WTC11 (cell line): Measurements from ENCODE around the gene KAZN. TPM values are rescaled to one million over a fixed set of nuclear protein-coding genes. Genes with fewer than 3 reads are reported as not detected.

Source experiments
- ATAC-seq: fragments of 200-7000 bp; cut with Tn5 transposase; 2 replicates; pipeline ENCODE4 v1.10.0; 2021; ENCODE audit warnings: mild to moderate bottlenecking, moderate library complexity
- CTCF ChIA-PET: fragments of 300-600 bp; sonication (Branson Sonifier 250); formaldehyde crosslinking; loops from one replicate; lab custom pipeline; 2021; ENCODE audit warnings: antibody characterized with exemption; lab: Charles Lee
- POLR2A ChIA-PET: fragments of 350-600 bp; sonication (Branson Sonifier 250); formaldehyde crosslinking; loops from one replicate; lab custom pipeline; 2021; ENCODE audit warnings: antibody characterized with exemption; lab: Charles Lee
- DNase-seq: peaks from one replicate; pipeline ENCODE4 v3.0.0; 2021; ENCODE audit warnings: low spot score
- H3K27ac Mint-ChIP-seq: 2 replicates; pipeline ENCODE4 v1.8.0; 2021; ENCODE audit warnings: mixed read lengths
- H3K27me3 Mint-ChIP-seq: 2 replicates; pipeline ENCODE4 v1.8.0; 2021; ENCODE audit warnings: low read depth, mild to moderate bottlenecking, moderate library complexity, mixed read lengths
- H3K36me3 Mint-ChIP-seq: 2 replicates; pipeline ENCODE4 v1.8.0; 2021; ENCODE audit warnings: mixed read lengths
- H3K4me1 Mint-ChIP-seq: 2 replicates; pipeline ENCODE4 v1.8.0; 2022; ENCODE audit warnings: mixed read lengths
- H3K4me3 Mint-ChIP-seq: 2 replicates; pipeline ENCODE4 v1.8.0; 2021; ENCODE audit warnings: mild to moderate bottlenecking, moderate library complexity, mixed read lengths
- H3K9me3 Mint-ChIP-seq: 2 replicates; pipeline ENCODE4 v1.8.0; 2021; ENCODE audit warnings: mixed read lengths
- ATF1 ChIP-seq: sonication (generic); formaldehyde crosslinking; IDR thresholded peaks from 2 replicates; pipeline ENCODE4 v1.8.1; 2023; ENCODE audit warnings: mild to moderate bottlenecking, moderate library complexity, missing genetic modification reagents
- FOXJ3 ChIP-seq: sonication (generic); formaldehyde crosslinking; IDR thresholded peaks from 2 replicates; pipeline ENCODE4 v1.9.0; 2021; ENCODE audit warnings: missing genetic modification reagents, mild to moderate bottlenecking, borderline replicate concordance
- FOXK1 ChIP-seq: sonication (generic); formaldehyde crosslinking; IDR thresholded peaks from 2 replicates; pipeline ENCODE4 v1.8.0; 2022; ENCODE audit warnings: mild to moderate bottlenecking, moderate library complexity, missing genetic modification reagents
- GTF2I ChIP-seq: fragments of 250-450 bp; sonication (Bioruptor Pico); conservative IDR thresholded peaks from 2 replicates; pipeline ENCODE4 v1.4.0; 2021; ENCODE audit warnings: mild to moderate bottlenecking
- JAZF1 ChIP-seq: fragments of 250-450 bp; sonication (Bioruptor Pico); IDR thresholded peaks from 2 replicates; pipeline ENCODE4 v1.9.0; 2021; ENCODE audit warnings: moderate library complexity, mild to moderate bottlenecking, inconsistent platforms
- NR3C1 ChIP-seq: sonication (generic); formaldehyde crosslinking; conservative IDR thresholded peaks from 2 replicates; pipeline ENCODE4 v1.8.1; 2023; ENCODE audit warnings: low read depth, mild to moderate bottlenecking, missing genetic modification reagents
- PRRX2 ChIP-seq: fragments of 250-450 bp; sonication (Bioruptor Pico); IDR thresholded peaks from 2 replicates; pipeline ENCODE4 v1.8.0; 2021; ENCODE audit warnings: mild to moderate bottlenecking
- ZNF138 ChIP-seq: sonication (generic); formaldehyde crosslinking; conservative IDR thresholded peaks from 2 replicates; pipeline ENCODE4 v1.8.1; 2022; ENCODE audit warnings: mild to moderate bottlenecking, moderate library complexity, missing genetic modification reagents
- ZNF232 ChIP-seq: sonication (generic); formaldehyde crosslinking; IDR thresholded peaks from 2 replicates; pipeline ENCODE4 v1.8.0; 2022; ENCODE audit warnings: mild to moderate bottlenecking, missing genetic modification reagents
- ZNF263 ChIP-seq: sonication (generic); formaldehyde crosslinking; IDR thresholded peaks from 2 replicates; pipeline ENCODE4 v1.8.1; 2022; ENCODE audit warnings: low read depth, mild to moderate bottlenecking, moderate library complexity, missing genetic modification reagents
- total RNA-seq: library from RNA; stranded (reverse); gene quantifications from 3 replicates; pipeline ENCODE4 v1.2.3, GENCODE V29; 2021
- TF ChIP-seq, protein P1 (sequence below): sonication (generic); formaldehyde crosslinking; IDR thresholded peaks from 2 replicates; pipeline ENCODE4 v1.8.0; 2022; ENCODE audit warnings: mild to moderate bottlenecking, missing genetic modification reagents
- TF ChIP-seq, protein P2 (sequence below): fragments of 200-600 bp; IDR thresholded peaks from 2 replicates; pipeline ENCODE4 v1.8.0; 2022; ENCODE audit warnings: antibody characterized with exemption
- TF ChIP-seq, protein P3 (sequence below): sonication (generic); formaldehyde crosslinking; IDR thresholded peaks from 2 replicates; pipeline ENCODE4 v1.8.0; 2022; ENCODE audit warnings: mild to moderate bottlenecking, missing genetic modification reagents
- TF ChIP-seq, protein P4 (sequence below): sonication (generic); formaldehyde crosslinking; IDR thresholded peaks from 2 replicates; pipeline ENCODE4 v1.8.0; 2022; ENCODE audit warnings: mild to moderate bottlenecking, missing genetic modification reagents
- TF ChIP-seq, protein P5 (sequence below): sonication (generic); formaldehyde crosslinking; conservative IDR thresholded peaks from 2 replicates; pipeline ENCODE4 v1.8.1; 2022; ENCODE audit warnings: mild to moderate bottlenecking, missing genetic modification reagents
- TF ChIP-seq, protein P6 (sequence below): sonication (generic); formaldehyde crosslinking; IDR thresholded peaks from 2 replicates; pipeline ENCODE4 v1.8.1; 2023; ENCODE audit warnings: mild to moderate bottlenecking, missing genetic modification reagents
- TF ChIP-seq, protein P7 (sequence below): sonication (generic); formaldehyde crosslinking; IDR thresholded peaks from 2 replicates; pipeline ENCODE4 v1.8.1; 2022; ENCODE audit warnings: mild to moderate bottlenecking, missing genetic modification reagents, moderate library complexity, borderline replicate concordance
- TF ChIP-seq, protein P8 (sequence below): sonication (generic); formaldehyde crosslinking; IDR thresholded peaks from 2 replicates; pipeline ENCODE4 v1.8.1; 2022; ENCODE audit warnings: mild to moderate bottlenecking, moderate library complexity, missing genetic modification reagents
- TF ChIP-seq, protein P9 (sequence below): fragments of 250-450 bp; sonication (Bioruptor Pico); conservative IDR thresholded peaks from 2 replicates; pipeline ENCODE4 v1.9.0; 2021; ENCODE audit warnings: mild to moderate bottlenecking

Gene KAZN
- total RNA-seq, 1 experiment from 2014 or later, result 19.9 TPM

DNA sequence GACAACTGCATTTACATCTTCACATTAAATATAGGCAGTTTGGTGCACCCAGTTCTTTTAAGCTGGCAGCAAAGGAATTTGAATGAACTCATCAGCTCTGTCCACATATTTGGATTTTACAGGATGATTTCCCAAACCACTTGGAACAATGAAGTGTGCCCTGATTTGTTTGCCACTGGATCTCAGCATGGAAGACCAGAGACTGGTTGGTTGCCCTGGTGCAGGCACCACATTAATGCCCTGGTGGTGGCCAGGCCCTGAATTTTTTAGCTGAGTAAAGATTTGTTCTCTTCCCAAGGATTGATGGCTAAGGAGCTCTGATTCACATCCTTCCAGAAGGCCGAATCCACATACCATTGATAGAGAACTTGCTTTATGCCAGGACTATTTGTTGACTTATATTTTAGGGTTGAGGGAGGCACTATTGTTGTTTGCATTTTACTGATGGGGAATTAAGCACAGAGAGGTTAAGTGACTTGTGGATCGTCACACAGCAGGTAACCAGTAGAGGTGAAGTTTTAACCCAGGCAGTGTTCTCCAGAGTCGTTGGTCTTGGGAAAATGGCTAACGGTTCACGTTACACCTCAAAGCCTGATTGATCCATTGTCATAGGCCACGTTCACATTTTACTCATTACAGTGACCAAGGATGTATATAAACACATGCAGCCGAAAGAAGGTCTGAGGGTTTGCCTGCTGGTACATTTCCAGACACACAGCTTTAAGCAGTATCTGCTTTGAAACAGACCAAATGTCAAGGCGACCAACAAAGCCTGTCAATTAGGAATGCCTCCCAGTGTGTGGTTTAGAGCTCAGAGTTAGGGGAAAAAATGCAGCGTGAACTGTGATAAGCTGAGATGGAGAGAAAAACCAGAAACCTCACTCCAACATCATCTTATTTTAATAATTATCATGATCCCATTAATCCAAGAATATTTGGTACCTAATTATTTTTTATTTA is 50.7 kb downstream of the KAZN start (continued):
- TF ChIP-seq GTF2I (CRISPR knock-in tag) (no peak), ZNF138 (CRISPR knock-in tag) (no peak), NR3C1 (CRISPR knock-in tag) (no peak), ZNF263 (CRISPR knock-in tag) (no peak), FOXJ3 (no peak)
- TF ChIP-seq, protein P1, sequence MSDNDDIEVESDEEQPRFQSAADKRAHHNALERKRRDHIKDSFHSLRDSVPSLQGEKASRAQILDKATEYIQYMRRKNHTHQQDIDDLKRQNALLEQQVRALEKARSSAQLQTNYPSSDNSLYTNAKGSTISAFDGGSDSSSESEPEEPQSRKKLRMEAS, result no peak
- TF ChIP-seq, protein P2, sequence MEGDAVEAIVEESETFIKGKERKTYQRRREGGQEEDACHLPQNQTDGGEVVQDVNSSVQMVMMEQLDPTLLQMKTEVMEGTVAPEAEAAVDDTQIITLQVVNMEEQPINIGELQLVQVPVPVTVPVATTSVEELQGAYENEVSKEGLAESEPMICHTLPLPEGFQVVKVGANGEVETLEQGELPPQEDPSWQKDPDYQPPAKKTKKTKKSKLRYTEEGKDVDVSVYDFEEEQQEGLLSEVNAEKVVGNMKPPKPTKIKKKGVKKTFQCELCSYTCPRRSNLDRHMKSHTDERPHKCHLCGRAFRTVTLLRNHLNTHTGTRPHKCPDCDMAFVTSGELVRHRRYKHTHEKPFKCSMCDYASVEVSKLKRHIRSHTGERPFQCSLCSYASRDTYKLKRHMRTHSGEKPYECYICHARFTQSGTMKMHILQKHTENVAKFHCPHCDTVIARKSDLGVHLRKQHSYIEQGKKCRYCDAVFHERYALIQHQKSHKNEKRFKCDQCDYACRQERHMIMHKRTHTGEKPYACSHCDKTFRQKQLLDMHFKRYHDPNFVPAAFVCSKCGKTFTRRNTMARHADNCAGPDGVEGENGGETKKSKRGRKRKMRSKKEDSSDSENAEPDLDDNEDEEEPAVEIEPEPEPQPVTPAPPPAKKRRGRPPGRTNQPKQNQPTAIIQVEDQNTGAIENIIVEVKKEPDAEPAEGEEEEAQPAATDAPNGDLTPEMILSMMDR, result no peak

DNA sequence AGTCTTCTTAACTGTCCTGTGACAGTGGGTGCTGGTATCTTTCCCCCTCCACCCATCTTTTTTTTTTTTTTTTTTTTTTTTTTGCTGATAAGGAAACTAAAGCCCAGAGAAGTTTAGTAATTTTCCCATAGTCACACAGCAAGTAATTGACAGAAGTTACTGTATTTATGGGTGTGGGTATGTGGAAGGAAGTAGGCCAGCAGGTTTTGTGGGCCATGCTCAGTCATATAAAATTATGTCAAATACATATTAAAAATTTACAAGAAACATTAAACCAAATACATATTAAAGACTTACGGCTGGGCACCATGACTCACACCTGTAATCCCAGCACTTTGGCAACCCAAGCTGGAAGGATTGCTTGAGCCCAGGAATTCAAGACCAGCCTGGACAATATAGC is 51.5 kb downstream of the KAZN start:
- H3K9me3 Mint-ChIP-seq, result peaks cover 12% of the 10 kb centered on the region
- peaks cover 9% of the 10 kb centered on the region for H3K36me3 Mint-ChIP-seq
- peaks cover 16% of the 10 kb centered on the region for H3K4me1 Mint-ChIP-seq
- no peak overlapping the region for H3K4me3 Mint-ChIP-seq
- DNase-seq, result no peak
- POLR2A ChIA-PET, result no interaction called here
- H3K27ac Mint-ChIP-seq, result no peak overlapping the region
- CTCF ChIA-PET, result no interaction called here
- ATAC-seq, result no peak
- TF ChIP-seq, protein P3, sequence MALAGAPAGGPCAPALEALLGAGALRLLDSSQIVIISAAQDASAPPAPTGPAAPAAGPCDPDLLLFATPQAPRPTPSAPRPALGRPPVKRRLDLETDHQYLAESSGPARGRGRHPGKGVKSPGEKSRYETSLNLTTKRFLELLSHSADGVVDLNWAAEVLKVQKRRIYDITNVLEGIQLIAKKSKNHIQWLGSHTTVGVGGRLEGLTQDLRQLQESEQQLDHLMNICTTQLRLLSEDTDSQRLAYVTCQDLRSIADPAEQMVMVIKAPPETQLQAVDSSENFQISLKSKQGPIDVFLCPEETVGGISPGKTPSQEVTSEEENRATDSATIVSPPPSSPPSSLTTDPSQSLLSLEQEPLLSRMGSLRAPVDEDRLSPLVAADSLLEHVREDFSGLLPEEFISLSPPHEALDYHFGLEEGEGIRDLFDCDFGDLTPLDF (CRISPR knock-in tag), result no peak
- TF ChIP-seq, protein P4, sequence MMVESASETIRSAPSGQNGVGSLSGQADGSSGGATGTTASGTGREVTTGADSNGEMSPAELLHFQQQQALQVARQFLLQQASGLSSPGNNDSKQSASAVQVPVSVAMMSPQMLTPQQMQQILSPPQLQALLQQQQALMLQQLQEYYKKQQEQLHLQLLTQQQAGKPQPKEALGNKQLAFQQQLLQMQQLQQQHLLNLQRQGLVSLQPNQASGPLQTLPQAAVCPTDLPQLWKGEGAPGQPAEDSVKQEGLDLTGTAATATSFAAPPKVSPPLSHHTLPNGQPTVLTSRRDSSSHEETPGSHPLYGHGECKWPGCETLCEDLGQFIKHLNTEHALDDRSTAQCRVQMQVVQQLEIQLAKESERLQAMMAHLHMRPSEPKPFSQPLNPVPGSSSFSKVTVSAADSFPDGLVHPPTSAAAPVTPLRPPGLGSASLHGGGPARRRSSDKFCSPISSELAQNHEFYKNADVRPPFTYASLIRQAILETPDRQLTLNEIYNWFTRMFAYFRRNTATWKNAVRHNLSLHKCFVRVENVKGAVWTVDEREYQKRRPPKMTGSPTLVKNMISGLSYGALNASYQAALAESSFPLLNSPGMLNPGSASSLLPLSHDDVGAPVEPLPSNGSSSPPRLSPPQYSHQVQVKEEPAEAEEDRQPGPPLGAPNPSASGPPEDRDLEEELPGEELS (CRISPR knock-in tag), result no peak
- TF ChIP-seq, protein P5, sequence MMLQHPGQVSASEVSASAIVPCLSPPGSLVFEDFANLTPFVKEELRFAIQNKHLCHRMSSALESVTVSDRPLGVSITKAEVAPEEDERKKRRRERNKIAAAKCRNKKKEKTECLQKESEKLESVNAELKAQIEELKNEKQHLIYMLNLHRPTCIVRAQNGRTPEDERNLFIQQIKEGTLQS (CRISPR knock-in tag), result no peak
- TF ChIP-seq PRRX2 (CRISPR knock-in tag), result no peak
- no peak for TF ChIP-seq FOXK1 (CRISPR knock-in tag)
- H3K27me3 Mint-ChIP-seq, result 0 out of 2 replicates have a peak, but pooled peaks cover 1% of the 10 kb centered on the region

DNA sequence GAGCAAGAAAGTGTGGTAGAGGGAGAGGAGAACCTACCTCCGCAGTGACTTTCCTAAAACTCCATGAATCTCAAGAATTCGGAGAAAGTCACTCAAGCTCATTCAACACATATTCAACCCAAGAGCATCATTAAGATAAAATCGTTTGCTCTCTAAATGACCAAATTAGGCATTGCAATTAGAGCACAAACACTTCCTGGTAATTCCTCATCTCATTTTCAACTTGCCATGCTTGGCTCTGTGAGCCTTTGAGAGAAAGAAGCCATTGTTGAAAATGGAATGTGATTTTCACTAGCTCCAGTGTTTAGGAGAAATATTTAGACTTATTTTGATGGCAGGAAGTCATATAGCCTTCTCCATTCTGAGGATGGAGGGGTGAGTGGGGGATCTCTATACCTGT is 52.5 kb downstream of the KAZN start:
- H3K4me1 Mint-ChIP-seq, result peaks cover 16% of the 10 kb centered on the region
- ChIA-PET CTCF (no interaction called here), POLR2A (no interaction called here)
- H3K27me3 Mint-ChIP-seq, result no peaks in the 10 kb centered on the region
- H3K36me3 Mint-ChIP-seq, result no peaks in the 10 kb centered on the region
- H3K27ac Mint-ChIP-seq, result no peak overlapping the region
- no peak for DNase-seq
- ATAC-seq, result no peak
- H3K4me3 Mint-ChIP-seq, result no peak overlapping the region
- H3K9me3 Mint-ChIP-seq, result peaks cover 2% of the 10 kb centered on the region; the same call in 1 of the 2 replicates
- TF ChIP-seq NR3C1 (CRISPR knock-in tag) (no peak), ZNF232 (CRISPR knock-in tag) (no peak), ATF1 (no peak), JAZF1 (CRISPR knock-in tag) (no peak)
- TF ChIP-seq, protein P6, sequence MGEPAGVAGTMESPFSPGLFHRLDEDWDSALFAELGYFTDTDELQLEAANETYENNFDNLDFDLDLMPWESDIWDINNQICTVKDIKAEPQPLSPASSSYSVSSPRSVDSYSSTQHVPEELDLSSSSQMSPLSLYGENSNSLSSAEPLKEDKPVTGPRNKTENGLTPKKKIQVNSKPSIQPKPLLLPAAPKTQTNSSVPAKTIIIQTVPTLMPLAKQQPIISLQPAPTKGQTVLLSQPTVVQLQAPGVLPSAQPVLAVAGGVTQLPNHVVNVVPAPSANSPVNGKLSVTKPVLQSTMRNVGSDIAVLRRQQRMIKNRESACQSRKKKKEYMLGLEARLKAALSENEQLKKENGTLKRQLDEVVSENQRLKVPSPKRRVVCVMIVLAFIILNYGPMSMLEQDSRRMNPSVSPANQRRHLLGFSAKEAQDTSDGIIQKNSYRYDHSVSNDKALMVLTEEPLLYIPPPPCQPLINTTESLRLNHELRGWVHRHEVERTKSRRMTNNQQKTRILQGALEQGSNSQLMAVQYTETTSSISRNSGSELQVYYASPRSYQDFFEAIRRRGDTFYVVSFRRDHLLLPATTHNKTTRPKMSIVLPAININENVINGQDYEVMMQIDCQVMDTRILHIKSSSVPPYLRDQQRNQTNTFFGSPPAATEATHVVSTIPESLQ (CRISPR knock-in tag), result no peak
- TF ChIP-seq, protein P7, sequence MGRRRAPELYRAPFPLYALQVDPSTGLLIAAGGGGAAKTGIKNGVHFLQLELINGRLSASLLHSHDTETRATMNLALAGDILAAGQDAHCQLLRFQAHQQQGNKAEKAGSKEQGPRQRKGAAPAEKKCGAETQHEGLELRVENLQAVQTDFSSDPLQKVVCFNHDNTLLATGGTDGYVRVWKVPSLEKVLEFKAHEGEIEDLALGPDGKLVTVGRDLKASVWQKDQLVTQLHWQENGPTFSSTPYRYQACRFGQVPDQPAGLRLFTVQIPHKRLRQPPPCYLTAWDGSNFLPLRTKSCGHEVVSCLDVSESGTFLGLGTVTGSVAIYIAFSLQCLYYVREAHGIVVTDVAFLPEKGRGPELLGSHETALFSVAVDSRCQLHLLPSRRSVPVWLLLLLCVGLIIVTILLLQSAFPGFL, result no peak
- TF ChIP-seq, protein P8, sequence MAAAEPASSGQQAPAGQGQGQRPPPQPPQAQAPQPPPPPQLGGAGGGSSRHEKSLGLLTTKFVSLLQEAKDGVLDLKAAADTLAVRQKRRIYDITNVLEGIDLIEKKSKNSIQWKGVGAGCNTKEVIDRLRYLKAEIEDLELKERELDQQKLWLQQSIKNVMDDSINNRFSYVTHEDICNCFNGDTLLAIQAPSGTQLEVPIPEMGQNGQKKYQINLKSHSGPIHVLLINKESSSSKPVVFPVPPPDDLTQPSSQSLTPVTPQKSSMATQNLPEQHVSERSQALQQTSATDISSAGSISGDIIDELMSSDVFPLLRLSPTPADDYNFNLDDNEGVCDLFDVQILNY (CRISPR knock-in tag), result no peak
- TF ChIP-seq, protein P9, sequence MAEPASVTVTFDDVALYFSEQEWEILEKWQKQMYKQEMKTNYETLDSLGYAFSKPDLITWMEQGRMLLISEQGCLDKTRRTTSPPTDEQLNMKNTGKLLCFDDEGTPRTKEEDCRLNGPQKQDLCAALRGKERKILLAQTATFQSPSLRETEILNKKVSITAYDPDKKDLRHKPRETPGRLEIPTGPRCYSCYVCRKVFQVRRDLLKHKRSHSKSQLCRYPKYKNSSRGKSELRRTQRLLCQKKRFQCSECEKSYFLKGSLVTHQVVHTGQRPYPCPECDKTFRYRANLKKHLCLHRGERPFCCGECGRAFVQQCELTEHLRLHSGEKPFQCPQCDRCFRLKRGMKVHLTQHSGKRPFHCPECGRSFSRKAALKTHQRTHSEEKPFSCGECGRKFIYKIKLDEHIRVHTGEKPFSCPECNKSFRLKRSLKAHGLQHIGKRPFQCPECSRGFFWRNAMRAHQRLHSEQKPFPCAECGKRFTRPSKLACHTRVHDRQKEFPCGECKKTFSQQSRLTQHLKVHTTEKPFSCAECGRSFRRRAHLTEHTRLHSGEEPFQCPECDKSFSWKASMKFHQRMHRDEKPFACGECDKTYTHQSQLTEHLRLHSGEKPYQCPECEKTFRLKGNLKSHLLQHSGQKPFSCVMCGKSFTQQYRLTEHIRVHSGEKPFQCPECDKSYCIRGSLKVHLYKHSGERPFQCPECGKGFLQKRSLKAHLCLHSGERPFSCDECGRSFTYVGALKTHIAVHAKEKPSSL (CRISPR knock-in tag), result no peak
- TF ChIP-seq, protein P1, result no peak
